Right lobe of liver (tissue), 6 donors: ENCODE measurements around the gene EIF4G3. TPM values are rescaled to one million over a fixed set of nuclear protein-coding genes. Genes with fewer than 3 reads are reported as not detected.
"Not testable (repeated sequence)": the region's sequence is repeated elsewhere in the genome, so short reads cannot be mapped to it uniquely, and the experiment has no call there.

Experiments used
- ATAC-seq, 4 donors: fragments of 200-7000 bp; cut with Tn5 transposase; one replicate each; pipeline ENCODE4 v1.9.1; 2020; ENCODE audit warnings: mild to moderate bottlenecking in 4 of 4, moderate library complexity in 4 of 4
- DNase-seq, 3 donors: peaks; one replicate each; pipeline ENCODE4 v3.0.0-alpha.2; 2020
- H3K27ac ChIP-seq, 3 donors: fragments of 200-600 bp; one replicate each; pipeline ENCODE4 v1.8.0; 2022
- H3K27me3 ChIP-seq, 2 donors: fragments of 200-600 bp; one replicate each; pipeline ENCODE4 v1.8.0; 2022
- H3K36me3 ChIP-seq, 4 donors: fragments of 200-600 bp; sonication (generic) in 1 of 4; one replicate each; pipeline versions ENCODE4 v1.5.1 to v1.8.0; 2017 to 2022; ENCODE audit warnings: control low read depth in 1 of 4
- H3K4me1 ChIP-seq, 4 donors: fragments of 200-600 bp; sonication (generic) in 1 of 4; one replicate each; pipeline versions ENCODE4 v1.5.1 to v1.8.0; 2017 to 2022; ENCODE audit warnings: control low read depth in 1 of 4
- H3K4me3 ChIP-seq, 3 donors: fragments of 200-600 bp; one replicate each; pipeline ENCODE4 v1.8.0; 2022
- H3K9me3 ChIP-seq, 4 donors: fragments of 200-600 bp; sonication (generic) in 1 of 4; one replicate each; pipeline versions ENCODE4 v1.5.1 to v1.8.0; 2017 to 2022; ENCODE audit warnings: control low read depth in 1 of 4
- POLR2A ChIP-seq: fragments of 450-650 bp; IDR thresholded peaks from one replicate; pipeline ENCODE4 v1.6.1; 2017; ENCODE audit warnings: antibody characterized with exemption, mild to moderate bottlenecking
- WGBS: methylation state at CpG from one replicate; pipeline ENCODE4 v1.1.6; 2018; ENCODE audit warnings: low coverage, low lambda C conversion rate; ENCODE audit not compliant: insufficient coverage; ENCODE audit errors: missing lambda C conversion rate; 5-methylcytosine and 5-hydroxymethylcytosine counted together
- intact Hi-C, 2 donors: fragments of 100-400 bp; cut with DNase I; formaldehyde crosslinking; loops; one replicate each; pipeline versions ENCODE4 v1.11.2 to v1.14.1; 2022
- total RNA-seq, 6 experiments: library from RNA; depleted of rRNA in 2 of 6; stranded (reverse); fragments of >200 nt in 2 of 6; fragmentation: NEBNext Ultra II Directional in 3 of 6; extraction: Animal tissue kit (Norgen Biotek cat#: 25700) in 3 of 6; gene quantifications; one replicate each; pipeline versions ENCODE4 v1.1.0 to v1.2.4, GENCODE V29; 2016 to 2023
- TF ChIP-seq, protein P1 (sequence below), 4 donors: fragments of 200-600 bp in 3 of 4; fragments of 450-650 bp in 1 of 4; IDR thresholded peaks; one replicate each; pipeline versions ENCODE4 v1.5.1 to v1.8.0; 2016 to 2022; ENCODE audit warnings: antibody characterized with exemption in 4 of 4, mild to moderate bottlenecking in 2 of 4
- donor health status: DM: no; HTN: yes; CAD: no.
- donor health status: DM: no; HTN: no; CAD: no.
- donor health status: DM: no; HTN: no; CAD: no.
- donor health status: DM: no; HTN: yes; CAD: no.
- donor health status: DM: no; HTN: yes; CAD: no.

The EIF4G3 gene
- total RNA-seq, 6 experiments from 2014 or later = 14.4 to 29.9 (median 23.5) TPM

DNA sequence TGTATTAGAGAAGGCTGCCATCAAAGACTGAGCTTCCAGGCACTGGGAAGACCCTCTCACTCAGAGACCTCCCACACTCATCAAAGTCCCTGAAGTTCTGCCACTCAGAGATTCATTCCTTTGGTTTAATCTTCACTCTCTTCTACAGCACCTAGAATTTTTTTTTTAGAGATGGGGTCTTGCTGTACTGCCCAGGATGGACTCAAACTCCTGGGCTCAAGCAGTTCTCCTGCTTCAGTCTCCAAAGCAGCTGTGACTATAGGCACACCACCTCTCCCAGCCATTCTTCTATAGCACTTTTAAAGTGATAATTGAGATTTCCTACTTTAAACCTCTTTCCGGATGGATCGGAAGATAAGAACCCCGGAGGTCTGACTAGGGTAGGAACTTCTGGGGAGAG is 385.9 kb downstream of the EIF4G3 start:
- Histone ChIP-seq H3K4me1 (no peaks in the 10 kb centered on the region), H3K27me3 (no peaks in the 10 kb centered on the region), H3K9me3 (no peaks in the 10 kb centered on the region), H3K4me3 (no peak overlapping the region), H3K36me3 (no peaks in the 10 kb centered on the region), H3K27ac (no peak overlapping the region)
- DNase-seq = no peak
- no peak for ATAC-seq
- intact Hi-C loops = no loop called here
- TF ChIP-seq POLR2A = no peak
- TF ChIP-seq, protein P1, sequence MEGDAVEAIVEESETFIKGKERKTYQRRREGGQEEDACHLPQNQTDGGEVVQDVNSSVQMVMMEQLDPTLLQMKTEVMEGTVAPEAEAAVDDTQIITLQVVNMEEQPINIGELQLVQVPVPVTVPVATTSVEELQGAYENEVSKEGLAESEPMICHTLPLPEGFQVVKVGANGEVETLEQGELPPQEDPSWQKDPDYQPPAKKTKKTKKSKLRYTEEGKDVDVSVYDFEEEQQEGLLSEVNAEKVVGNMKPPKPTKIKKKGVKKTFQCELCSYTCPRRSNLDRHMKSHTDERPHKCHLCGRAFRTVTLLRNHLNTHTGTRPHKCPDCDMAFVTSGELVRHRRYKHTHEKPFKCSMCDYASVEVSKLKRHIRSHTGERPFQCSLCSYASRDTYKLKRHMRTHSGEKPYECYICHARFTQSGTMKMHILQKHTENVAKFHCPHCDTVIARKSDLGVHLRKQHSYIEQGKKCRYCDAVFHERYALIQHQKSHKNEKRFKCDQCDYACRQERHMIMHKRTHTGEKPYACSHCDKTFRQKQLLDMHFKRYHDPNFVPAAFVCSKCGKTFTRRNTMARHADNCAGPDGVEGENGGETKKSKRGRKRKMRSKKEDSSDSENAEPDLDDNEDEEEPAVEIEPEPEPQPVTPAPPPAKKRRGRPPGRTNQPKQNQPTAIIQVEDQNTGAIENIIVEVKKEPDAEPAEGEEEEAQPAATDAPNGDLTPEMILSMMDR (IDR thresholded peaks at IDR 0.05) = no peak
- 77% methylated on average over 3 of the region's 3 CpGs for WGBS

DNA sequence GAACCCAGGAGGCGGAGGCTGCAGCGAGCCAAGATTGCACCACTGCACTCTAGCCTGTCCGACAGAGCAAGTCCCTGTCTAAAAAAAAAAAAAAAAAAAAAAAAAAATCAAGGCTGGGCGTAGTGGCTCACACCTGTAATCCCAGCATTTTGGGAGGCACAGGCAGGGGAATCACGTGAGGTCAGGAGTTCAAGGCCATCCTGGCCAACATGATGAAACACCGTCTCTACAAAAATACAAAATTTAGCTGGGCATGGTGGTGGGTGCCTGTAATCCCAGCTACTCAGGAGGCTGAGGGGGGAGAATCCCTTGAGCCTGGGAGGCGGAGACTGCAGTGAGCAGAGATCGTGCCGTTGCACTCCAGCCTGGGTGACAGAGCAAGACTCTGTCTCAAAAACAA is 387.1 kb downstream of the EIF4G3 start:
- ATAC-seq = not testable (repeated sequence)
- H3K4me1 ChIP-seq = peaks cover 0 to 11% (median 3%) of the 10 kb centered on the region in 4 donors

DNA sequence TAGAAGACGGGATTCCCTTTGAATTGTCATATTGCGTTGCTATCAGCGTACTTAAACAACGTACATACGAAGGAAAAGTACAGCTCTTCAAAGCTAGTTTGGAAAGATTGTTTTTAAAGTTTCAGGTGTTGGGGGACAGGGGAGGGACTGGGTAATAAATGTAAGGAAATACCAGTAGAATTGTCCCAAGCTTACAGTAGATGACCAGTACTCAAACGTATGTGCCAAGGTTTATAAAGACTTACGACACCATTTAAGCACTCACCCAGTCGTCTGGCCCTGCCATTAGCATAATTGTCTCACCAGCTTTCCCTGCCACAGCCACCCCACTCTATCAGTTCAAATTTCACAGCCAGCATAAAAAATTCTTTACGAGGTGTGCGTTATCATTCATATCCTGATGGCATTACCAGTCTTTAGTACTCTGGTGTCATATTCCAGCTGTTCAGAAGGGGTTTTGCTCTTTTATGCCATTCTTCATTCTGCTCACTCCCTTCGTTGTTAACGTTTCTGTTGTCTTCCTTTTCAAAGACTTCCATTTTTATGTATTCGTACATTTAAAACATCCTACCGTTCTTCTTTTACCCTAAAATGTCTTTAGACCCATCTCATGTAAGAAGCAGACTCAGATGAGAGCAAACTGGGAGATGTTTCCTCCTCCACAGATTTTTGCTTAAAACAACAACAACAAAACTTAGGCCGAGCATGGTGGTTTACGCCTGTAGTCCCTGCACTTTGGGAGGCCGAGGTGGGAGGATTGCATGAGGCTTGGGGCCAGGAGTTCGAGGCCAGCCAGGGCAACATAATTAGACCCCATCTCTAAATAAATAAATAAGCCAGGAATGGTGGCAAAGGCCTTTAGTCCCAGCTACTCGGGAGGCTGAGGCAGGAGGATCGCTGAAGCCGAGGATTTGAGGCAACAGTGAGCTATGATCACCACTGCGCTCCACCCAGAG is 388.6 kb downstream of the EIF4G3 start:
- H3K9me3 ChIP-seq = no peaks in the 10 kb centered on the region
- peak in 1 of 4 donors; percentile 13 for ATAC-seq
- no peaks in the 10 kb centered on the region for H3K27me3 ChIP-seq
- DNase-seq = no peak
- peaks cover 0 to 14% (median 4%) of the 10 kb centered on the region in 4 donors for H3K4me1 ChIP-seq
- whole genome bisulfite sequencing = 26% methylated on average over 14 of the region's 22 CpGs
- H3K27ac ChIP-seq = peak overlapping the region; percentile 96 to 97 (median 97)
- peak overlapping the region; percentile 51 to 90 (median 90) for H3K4me3 ChIP-seq
- intact Hi-C loops = no loop called here
- no peak for TF ChIP-seq POLR2A
- TF ChIP-seq, protein P1 (IDR thresholded peaks at IDR 0.05) = no peak
- no peaks in the 10 kb centered on the region for H3K36me3 ChIP-seq

More for the DNA sequence above, 387.1 kb downstream of the EIF4G3 start:
- H3K9me3 ChIP-seq, H3K27me3 ChIP-seq, H3K27ac ChIP-seq, intact Hi-C loops, DNase-seq, H3K4me3 ChIP-seq, H3K36me3 ChIP-seq: not testable (repeated sequence)
- 63% methylated on average over 7 of the region's 9 CpGs for WGBS

DNA sequence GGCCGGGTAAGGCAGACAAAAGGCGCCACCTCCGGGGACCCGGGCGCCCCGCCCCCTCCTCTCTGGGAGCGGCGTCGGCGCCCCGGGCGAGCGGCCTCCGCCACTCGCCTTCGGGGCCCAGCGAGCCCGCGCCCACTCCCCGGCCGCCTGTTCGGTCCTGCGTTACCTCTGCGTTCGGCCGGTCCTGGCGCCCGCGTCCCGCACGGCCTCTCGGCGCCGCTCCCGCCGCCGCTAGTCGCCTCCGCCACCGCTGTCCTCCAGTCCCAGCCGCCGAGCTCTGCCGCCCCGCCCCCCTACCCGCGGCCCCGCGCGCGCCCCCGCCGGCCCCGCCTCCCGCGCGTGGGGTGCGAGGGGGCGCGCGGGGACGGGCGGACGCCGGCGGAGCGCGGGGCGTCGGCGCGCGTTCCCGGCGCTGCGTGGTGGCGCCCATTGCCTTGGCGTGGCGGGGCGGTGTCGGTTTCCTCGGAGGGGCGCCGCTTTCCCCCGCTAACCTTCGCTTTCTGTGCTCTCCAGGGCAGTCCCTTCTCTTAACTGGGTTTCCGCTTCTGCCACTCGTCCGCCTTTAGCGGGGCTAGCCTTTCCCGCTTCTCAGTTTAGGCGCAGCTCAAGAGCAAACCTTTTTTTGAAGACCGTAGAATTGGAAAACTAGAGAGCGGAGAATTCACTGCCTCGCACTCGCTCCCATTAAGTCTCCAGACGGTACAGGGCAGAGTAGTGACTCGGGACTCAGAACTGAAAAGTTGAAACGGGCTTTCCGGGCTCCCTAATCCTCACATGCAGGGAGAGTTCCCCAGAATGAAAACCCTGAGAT is 389.5 kb downstream of the EIF4G3 start, which contains the start of gene HP1BP3:
Gene HP1BP3 (minus strand): TSS at position 279 of the 811 bp plus-strand sequence. CDS start 6,867 bp downstream, outside the sequence.
- 0% methylated on average over 27 of the region's 99 CpGs for WGBS
- peak within 1 kb of the TSS; percentile 96 to 97 (median 97) for H3K27ac ChIP-seq
- DNase-seq (peak; percentile 83 to 86 (median 86)), ATAC-seq (peak; percentile 61 to 81 (median 72))
- peak within 1 kb of the TSS; percentile 90 to 94 (median 90) for H3K4me3 ChIP-seq
- no peaks in the 10 kb centered on the region for H3K36me3 ChIP-seq
- intact Hi-C loops = no loop called here
- TF ChIP-seq, protein P1 (IDR thresholded peaks at IDR 0.05) = no peak
- TF ChIP-seq POLR2A = peak; percentile 66
- H3K27me3 ChIP-seq = no peaks in the 10 kb centered on the region
- no peaks in the 10 kb centered on the region for H3K9me3 ChIP-seq
- peaks cover 0 to 14% (median 4%) of the 10 kb centered on the region in 4 donors for H3K4me1 ChIP-seq
